OCI-LY7 (cell line): ENCODE data around the gene CEP112. TPM values are rescaled to one million over a fixed set of nuclear protein-coding genes. Genes with fewer than 3 reads are reported as not detected.

Source experiments
- BruUV-seq: library from RNA; stranded (reverse); fragments of 400-500 nt; replicated peaks from 2 replicates; lab custom pipeline; 2021; lab: Mats Ljungman, UMichigan
- CTCF ChIA-PET: fragments of 300-600 bp; sonication (Branson Sonifier 250); formaldehyde crosslinking; loops from one replicate; lab custom pipeline; 2022; ENCODE audit warnings: antibody characterized with exemption; ENCODE audit not compliant: unreplicated experiment; lab: Charles Lee
- POLR2A ChIA-PET: fragments of 300-600 bp; sonication (Branson Sonifier 250); formaldehyde crosslinking; loops from one replicate; lab custom pipeline; 2022; ENCODE audit warnings: antibody characterized with exemption; lab: Charles Lee
- DNase-seq: peaks from one replicate; pipeline ENCODE4 v3.0.0-alpha.2; 2015; ENCODE audit warnings: low spot score
- H2AFZ ChIP-seq: fragments of 200-600 bp; sonication (generic), shearing (Covaris generic); 2 replicates; pipeline ENCODE4 v1.6.1; 2014; ENCODE audit warnings: mild to moderate bottlenecking, antibody characterized with exemption, low read length, moderate library complexity
- H3K27ac ChIP-seq: fragments of 200-600 bp; sonication (generic); 2 replicates; pipeline ENCODE4 v1.5.1; 2014; ENCODE audit warnings: mixed run types, low read depth, mild to moderate bottlenecking, moderate library complexity, low read length, inconsistent platforms; ENCODE audit not compliant: poor library complexity, severe bottlenecking
- H3K36me3 ChIP-seq: fragments of 200-600 bp; sonication (generic); 2 replicates; pipeline ENCODE4 v1.6.1; 2014; ENCODE audit warnings: mild to moderate bottlenecking, antibody characterized with exemption, low read length, moderate library complexity, mixed read lengths; ENCODE audit not compliant: insufficient read depth
- H3K4me1 ChIP-seq: fragments of 200-600 bp; sonication (generic); 2 replicates; pipeline ENCODE4 v1.5.1; 2014; ENCODE audit warnings: mild to moderate bottlenecking, low read length; ENCODE audit not compliant: insufficient read depth, poor library complexity, severe bottlenecking
- H3K4me2 ChIP-seq: fragments of 200-600 bp; sonication (generic); 2 replicates; pipeline ENCODE4 v1.6.1; 2014; ENCODE audit warnings: mild to moderate bottlenecking, low read length
- H3K4me3 ChIP-seq: fragments of 200-600 bp; sonication (generic); 2 replicates; pipeline ENCODE4 v1.5.1; 2014; ENCODE audit warnings: mild to moderate bottlenecking, low read depth, low read length; ENCODE audit not compliant: poor library complexity, severe bottlenecking
- H3K79me2 ChIP-seq: fragments of 200-600 bp; sonication (generic); 2 replicates; pipeline ENCODE4 v1.6.1; 2016; ENCODE audit warnings: low read depth, mild to moderate bottlenecking, low read length, moderate library complexity, mixed read lengths; ENCODE audit not compliant: insufficient read depth
- H3K9me2 ChIP-seq: fragments of 200-600 bp; sonication (generic); 2 replicates; pipeline ENCODE4 v1.6.1; 2016; ENCODE audit warnings: mild to moderate bottlenecking, low read length, mixed read lengths; ENCODE audit not compliant: insufficient read depth
- H3K9me3 ChIP-seq: fragments of 200-600 bp; sonication (generic); 2 replicates; pipeline ENCODE4 v1.6.1; 2014; ENCODE audit warnings: mild to moderate bottlenecking, mixed run types, low read length, mixed read lengths
- H4K20me1 ChIP-seq: fragments of 200-600 bp; sonication (generic); 2 replicates; pipeline ENCODE4 v1.6.1; 2014; ENCODE audit warnings: mild to moderate bottlenecking, antibody characterized with exemption, low read length, moderate library complexity, mixed read lengths; ENCODE audit not compliant: insufficient read depth
- CTCF ChIP-seq: fragments of 200-600 bp; sonication (generic); conservative IDR thresholded peaks from 2 replicates; pipeline ENCODE4 v1.5.1; 2014; ENCODE audit warnings: mild to moderate bottlenecking, antibody characterized with exemption, low read length, moderate library complexity, mixed read lengths
- EZH2phosphoT487 ChIP-seq: fragments of 200-600 bp; sonication (generic); IDR thresholded peaks from 2 replicates; pipeline ENCODE4 v1.6.1; 2018; ENCODE audit warnings: low read depth, borderline replicate concordance, mild to moderate bottlenecking, mixed run types, antibody characterized with exemption, low read length, moderate library complexity, mixed read lengths
- intact Hi-C: fragments of 100-400 bp; cut with micrococcal nuclease; formaldehyde crosslinking; loops from one replicate; pipeline ENCODE4 v1.10.0; 2022; ENCODE audit not compliant: unreplicated experiment
- total RNA-seq, 2 experiments: library from RNA; depleted of rRNA in 1 of 2; stranded (reverse); fragments of >200 nt in 1 of 2; shearing (Covaris generic) in 1 of 2; gene quantifications; 2 replicates each; pipeline ENCODE4 v1.2.3, GENCODE V29; 2014 to 2022

Gene CEP112
- total RNA-seq, 2 experiments from 2014 or later, result 2.7 to 6.9 TPM

GRCh38 chr17:66073384-66073783, 118.5 kb downstream of the CEP112 start:
- ChIA-PET POLR2A (interaction anchor here (0.6 kb wide), 1 partner anchor 303 kb away, joined by 4 read pairs; no protein-coding TSS in a partner anchor), CTCF (no interaction called here)
- Histone ChIP-seq H3K9me2 (no peaks in the 10 kb centered on the region), H3K4me1 (no peaks in the 10 kb centered on the region), H2AFZ (no peak overlapping the region), H3K27ac (no peak overlapping the region), H3K36me3 (no peaks in the 10 kb centered on the region), H3K9me3 (no peaks in the 10 kb centered on the region), H4K20me1 (no peaks in the 10 kb centered on the region), H3K79me2 (no peaks in the 10 kb centered on the region), H3K4me2 (no peak overlapping the region), H3K4me3 (no peak overlapping the region)
- TF ChIP-seq CTCF (no peak), EZH2phosphoT487 (no peak)
- DNase-seq, result no peak
- BruUV-seq, result no TSS peak
- intact Hi-C loops, result no loop called here

GRCh38 chr17:66063686-66064085, 128.2 kb downstream of the CEP112 start:
- BruUV-seq, result no TSS peak
- no peak overlapping the region for H2AFZ ChIP-seq

More at GRCh38 chr17:66063686-66064085, 128.2 kb downstream of the CEP112 start:
- no peak overlapping the region for H3K4me2 ChIP-seq
- no peaks in the 10 kb centered on the region for H3K79me2 ChIP-seq
- intact Hi-C loops, result no loop called here
- H3K36me3 ChIP-seq, result no peaks in the 10 kb centered on the region
- no peak for DNase-seq
- no peaks in the 10 kb centered on the region for H4K20me1 ChIP-seq
- ChIA-PET CTCF (no interaction called here), POLR2A (no interaction called here)
- no peak overlapping the region for H3K27ac ChIP-seq
- no peak overlapping the region for H3K4me3 ChIP-seq
- H3K4me1 ChIP-seq, result no peaks in the 10 kb centered on the region
- no peaks in the 10 kb centered on the region for H3K9me3 ChIP-seq
- TF ChIP-seq CTCF (no peak), EZH2phosphoT487 (no peak)
- no peaks in the 10 kb centered on the region for H3K9me2 ChIP-seq
